HL-60 (cell line): Measurements from ENCODE around the gene C2orf42.
"Not testable (repeated sequence)": the region's sequence is repeated elsewhere in the genome, so short reads cannot be mapped to it uniquely, and the experiment has no call there.

Source experiments
- DNase-seq, 2 experiments: peaks; one replicate each; pipeline ENCODE4 v3.0.0-alpha.2; 2010 to 2020; ENCODE audit warnings: low read depth in 1 of 2, low spot score in 1 of 2
- H3K27ac ChIP-seq: fragments of 250-450 bp; sonication (Bioruptor Pico); replicated peaks from 2 replicates; pipeline ENCODE4 v1.5.1; 2020; ENCODE audit warnings: mild to moderate bottlenecking, moderate library complexity
- H3K27me3 ChIP-seq: fragments of 250-450 bp; sonication (Bioruptor Pico); 2 replicates; pipeline ENCODE4 v1.5.1; 2021; ENCODE audit warnings: mild to moderate bottlenecking, moderate library complexity; ENCODE audit not compliant: insufficient read depth, poor library complexity, severe bottlenecking
- H3K4me3 ChIP-seq: replicated peaks from 2 replicates; pipeline ENCODE4 v1.5.1; 2011; ENCODE audit warnings: mild to moderate bottlenecking, control low read depth, low read length; ENCODE audit not compliant: insufficient read depth
- GABPA ChIP-seq: IDR thresholded peaks from 2 replicates; pipeline ENCODE4 v1.6.1; 2012; ENCODE audit warnings: low read depth
- POLR2AphosphoS5 ChIP-seq: IDR thresholded peaks from 2 replicates; pipeline ENCODE4 v1.6.1; 2012; ENCODE audit warnings: low read depth
- SPI1 ChIP-seq: IDR thresholded peaks from 2 replicates; pipeline ENCODE4 v1.6.1; 2012; ENCODE audit warnings: low read depth, mild to moderate bottlenecking, borderline replicate concordance
- TF ChIP-seq, protein P1 (sequence below): IDR thresholded peaks from one replicate; pipeline ENCODE4 v1.5.1; 2011; ENCODE audit warnings: low read length, control low read depth, inconsistent platforms; ENCODE audit not compliant: insufficient read depth
- TF ChIP-seq, protein P2 (sequence below): IDR thresholded peaks from 2 replicates; pipeline ENCODE4 v1.6.1; 2012; ENCODE audit warnings: low read depth; ENCODE audit not compliant: insufficient replicate concordance

Gene C2orf42

DNA sequence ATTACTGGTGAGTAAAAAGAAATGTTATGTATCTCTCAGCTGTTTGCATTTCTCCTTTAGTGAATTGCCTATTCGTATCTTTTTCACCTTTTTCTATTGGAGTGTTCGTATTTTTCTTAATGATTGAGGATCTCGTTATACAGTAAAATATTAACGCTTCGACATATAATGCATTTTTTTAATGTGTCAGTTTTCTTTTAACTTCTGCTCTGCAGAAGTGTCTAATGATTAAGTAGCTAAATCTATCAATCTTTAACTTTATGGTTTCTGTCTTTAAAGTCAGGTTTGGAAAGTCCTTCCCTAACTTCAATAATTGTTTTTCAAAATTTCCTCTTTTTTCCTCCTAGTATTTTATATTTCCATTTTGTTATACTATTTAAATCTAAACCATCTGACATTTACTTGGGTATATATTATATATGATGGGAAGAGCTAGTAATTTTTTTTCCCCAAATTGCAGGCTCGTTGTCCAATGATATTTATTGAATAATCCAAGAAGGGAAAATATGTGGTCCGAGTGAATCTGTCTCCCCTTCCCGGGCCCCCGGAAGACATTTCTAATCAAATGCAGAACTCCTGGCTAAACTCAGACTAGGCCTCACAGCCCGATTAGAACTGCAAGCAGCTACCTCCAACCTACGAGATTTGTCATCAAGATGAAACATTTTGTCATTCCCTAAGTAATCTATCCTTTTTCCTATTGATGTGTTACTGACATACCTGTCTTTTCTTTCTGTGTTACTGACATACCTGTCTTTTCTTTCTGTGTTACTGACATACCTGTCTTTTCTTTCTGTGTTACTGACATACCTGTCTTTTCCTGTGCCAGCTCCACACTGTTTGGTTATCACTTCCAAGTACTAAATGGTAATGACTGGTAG lies 86.3 kb downstream of the C2orf42 start:
- peak overlapping the region; percentile 75 for H3K27ac ChIP-seq

DNA sequence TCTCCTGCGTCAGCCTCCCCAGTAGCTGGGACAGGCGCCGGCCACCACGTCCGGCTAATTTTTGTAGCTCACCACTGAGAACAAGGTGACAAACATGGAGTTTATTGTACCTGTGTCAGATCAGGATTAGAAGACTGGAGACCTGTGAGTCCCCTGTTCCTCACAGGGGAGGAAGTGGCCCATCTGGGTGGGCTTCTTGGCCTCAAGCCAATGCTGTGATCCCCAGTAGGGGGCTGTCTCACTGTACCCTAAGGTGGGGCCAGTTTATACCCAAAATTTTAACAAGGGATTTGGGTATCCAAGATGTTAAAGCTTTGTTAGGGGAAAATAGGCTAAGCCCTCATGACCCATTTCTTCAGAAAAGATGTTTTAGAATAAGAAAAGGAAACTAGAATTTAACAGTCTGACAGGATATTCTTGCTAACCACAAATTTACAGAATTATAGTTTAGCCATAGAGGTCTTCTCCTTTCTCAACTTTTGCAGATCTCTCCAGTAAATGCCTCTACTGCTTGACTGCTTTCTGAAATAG lies 87.2 kb downstream of the C2orf42 start:
- DNase-seq: no peak
- TF ChIP-seq, protein P1, sequence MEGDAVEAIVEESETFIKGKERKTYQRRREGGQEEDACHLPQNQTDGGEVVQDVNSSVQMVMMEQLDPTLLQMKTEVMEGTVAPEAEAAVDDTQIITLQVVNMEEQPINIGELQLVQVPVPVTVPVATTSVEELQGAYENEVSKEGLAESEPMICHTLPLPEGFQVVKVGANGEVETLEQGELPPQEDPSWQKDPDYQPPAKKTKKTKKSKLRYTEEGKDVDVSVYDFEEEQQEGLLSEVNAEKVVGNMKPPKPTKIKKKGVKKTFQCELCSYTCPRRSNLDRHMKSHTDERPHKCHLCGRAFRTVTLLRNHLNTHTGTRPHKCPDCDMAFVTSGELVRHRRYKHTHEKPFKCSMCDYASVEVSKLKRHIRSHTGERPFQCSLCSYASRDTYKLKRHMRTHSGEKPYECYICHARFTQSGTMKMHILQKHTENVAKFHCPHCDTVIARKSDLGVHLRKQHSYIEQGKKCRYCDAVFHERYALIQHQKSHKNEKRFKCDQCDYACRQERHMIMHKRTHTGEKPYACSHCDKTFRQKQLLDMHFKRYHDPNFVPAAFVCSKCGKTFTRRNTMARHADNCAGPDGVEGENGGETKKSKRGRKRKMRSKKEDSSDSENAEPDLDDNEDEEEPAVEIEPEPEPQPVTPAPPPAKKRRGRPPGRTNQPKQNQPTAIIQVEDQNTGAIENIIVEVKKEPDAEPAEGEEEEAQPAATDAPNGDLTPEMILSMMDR: no peak
- TF ChIP-seq, protein P2, sequence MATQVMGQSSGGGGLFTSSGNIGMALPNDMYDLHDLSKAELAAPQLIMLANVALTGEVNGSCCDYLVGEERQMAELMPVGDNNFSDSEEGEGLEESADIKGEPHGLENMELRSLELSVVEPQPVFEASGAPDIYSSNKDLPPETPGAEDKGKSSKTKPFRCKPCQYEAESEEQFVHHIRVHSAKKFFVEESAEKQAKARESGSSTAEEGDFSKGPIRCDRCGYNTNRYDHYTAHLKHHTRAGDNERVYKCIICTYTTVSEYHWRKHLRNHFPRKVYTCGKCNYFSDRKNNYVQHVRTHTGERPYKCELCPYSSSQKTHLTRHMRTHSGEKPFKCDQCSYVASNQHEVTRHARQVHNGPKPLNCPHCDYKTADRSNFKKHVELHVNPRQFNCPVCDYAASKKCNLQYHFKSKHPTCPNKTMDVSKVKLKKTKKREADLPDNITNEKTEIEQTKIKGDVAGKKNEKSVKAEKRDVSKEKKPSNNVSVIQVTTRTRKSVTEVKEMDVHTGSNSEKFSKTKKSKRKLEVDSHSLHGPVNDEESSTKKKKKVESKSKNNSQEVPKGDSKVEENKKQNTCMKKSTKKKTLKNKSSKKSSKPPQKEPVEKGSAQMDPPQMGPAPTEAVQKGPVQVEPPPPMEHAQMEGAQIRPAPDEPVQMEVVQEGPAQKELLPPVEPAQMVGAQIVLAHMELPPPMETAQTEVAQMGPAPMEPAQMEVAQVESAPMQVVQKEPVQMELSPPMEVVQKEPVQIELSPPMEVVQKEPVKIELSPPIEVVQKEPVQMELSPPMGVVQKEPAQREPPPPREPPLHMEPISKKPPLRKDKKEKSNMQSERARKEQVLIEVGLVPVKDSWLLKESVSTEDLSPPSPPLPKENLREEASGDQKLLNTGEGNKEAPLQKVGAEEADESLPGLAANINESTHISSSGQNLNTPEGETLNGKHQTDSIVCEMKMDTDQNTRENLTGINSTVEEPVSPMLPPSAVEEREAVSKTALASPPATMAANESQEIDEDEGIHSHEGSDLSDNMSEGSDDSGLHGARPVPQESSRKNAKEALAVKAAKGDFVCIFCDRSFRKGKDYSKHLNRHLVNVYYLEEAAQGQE: no peak
- TF ChIP-seq POLR2AphosphoS5: no peak
- TF ChIP-seq SPI1: no peak
- no peak for TF ChIP-seq GABPA
- H3K27ac ChIP-seq: peak overlapping the region; percentile 75
- no peak overlapping the region for H3K4me3 ChIP-seq
- H3K27me3 ChIP-seq: no peaks in the 10 kb centered on the region

More for the DNA sequence above, 86.3 kb downstream of the C2orf42 start:
- Histone ChIP-seq H3K4me3 (no peak overlapping the region), H3K27me3 (no peaks in the 10 kb centered on the region)
- TF ChIP-seq GABPA (0 out of 2 replicates have a peak, but pooled peaks have one; percentile 19), POLR2AphosphoS5 (no peak)
- TF ChIP-seq, protein P2: peak; percentile 15
- peak; percentile 61 to 91 for DNase-seq

DNA sequence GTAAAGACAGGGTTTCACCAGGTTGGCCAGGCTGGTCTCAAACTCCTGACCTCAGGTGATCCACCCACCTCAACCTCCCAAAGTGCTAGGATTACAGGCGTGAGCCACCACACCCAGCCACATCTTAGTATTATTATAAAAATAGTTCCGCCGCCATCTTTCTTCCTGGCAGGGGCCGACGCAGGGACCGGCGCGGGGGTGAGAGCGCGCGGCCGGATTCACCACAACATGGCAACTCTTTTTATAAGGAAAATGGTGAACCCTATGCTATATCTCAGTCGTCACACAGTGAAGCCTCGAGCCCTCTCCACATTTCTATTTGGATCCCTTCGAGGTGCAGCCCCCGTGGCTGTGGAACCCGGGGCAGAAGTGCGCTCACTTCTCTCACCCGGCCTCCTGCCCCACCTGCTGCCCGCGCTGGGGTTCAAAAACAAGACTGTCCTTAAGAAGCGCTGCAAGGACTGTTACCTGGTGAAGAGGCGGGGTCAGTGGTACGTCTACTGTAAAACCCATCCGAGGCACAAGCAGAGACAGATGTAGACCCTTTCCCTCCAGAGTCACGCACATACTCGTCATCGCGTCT lies 88.4 kb downstream of the C2orf42 start:
- not testable (repeated sequence) for H3K4me3 ChIP-seq, DNase-seq, H3K27ac ChIP-seq, H3K27me3 ChIP-seq

DNA sequence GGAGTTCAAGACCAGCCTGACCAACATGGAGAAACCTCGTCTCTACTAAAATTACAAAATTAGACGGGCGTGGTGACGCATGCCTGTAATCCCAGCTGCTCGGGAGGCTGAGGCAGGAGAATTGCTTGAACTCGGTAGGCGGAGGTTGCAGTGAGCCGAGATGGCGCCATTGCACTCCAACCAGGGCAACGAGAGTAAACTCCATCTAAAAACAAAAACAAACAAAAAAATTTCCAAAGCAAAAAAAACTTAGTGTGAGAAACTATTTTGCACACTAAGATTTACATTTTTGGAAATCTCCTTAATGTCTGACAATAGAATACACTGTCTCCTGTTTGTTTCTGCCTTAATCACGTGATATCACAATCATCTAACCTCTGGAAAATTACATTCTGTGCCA lies 89.1 kb downstream of the C2orf42 start:
- not testable (repeated sequence) for DNase-seq, H3K27ac ChIP-seq, H3K4me3 ChIP-seq, H3K27me3 ChIP-seq

DNA sequence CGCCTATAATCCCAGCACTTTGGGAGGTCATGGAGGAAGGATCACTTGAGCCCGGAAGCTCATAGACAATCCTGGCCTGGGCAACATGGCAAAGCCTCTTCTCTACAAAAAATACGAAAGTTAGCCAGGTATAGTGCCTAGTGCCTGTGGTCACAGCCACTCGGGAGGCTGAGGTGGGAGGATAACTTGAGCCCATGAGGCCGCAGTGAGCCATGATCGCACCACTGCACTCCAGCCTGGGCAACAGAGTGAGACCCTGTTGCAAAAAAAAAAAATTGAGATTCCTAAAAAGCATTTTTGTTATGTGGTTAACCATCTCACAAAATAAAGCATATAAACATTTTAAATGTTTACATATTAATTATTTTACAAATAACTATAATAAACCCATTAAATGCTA lies 89.6 kb downstream of the C2orf42 start:
- TF ChIP-seq, protein P2: no peak
- TF ChIP-seq, protein P1: no peak
- no peak overlapping the region for H3K27ac ChIP-seq
- no peak for DNase-seq
- no peaks in the 10 kb centered on the region for H3K27me3 ChIP-seq
- no peak overlapping the region for H3K4me3 ChIP-seq
